ENCODE measurements around the gene IGF2R. TPM values are rescaled to one million over a fixed set of nuclear protein-coding genes. Genes with fewer than 3 reads are reported as not detected.

The IGF2R gene
- total and polyA plus RNA-seq, 2 of the 13 experiments (the other 11 are each of a cell fraction or from before 2014, with no cell fraction given): 38.3 to 70.0 TPM

GRCh38 chr6:159981071-159981402 lies 12.2 kb downstream of the IGF2R start (continued):
- no peak for TF ChIP-seq ZFP41 (CRISPR knock-in tag; IDR thresholded peaks at IDR 0.05; ENCODE audit: borderline replicate concordance)
- no peak for TF ChIP-seq KMT2B (CRISPR knock-in tag; IDR thresholded peaks at IDR 0.05)
- TF ChIP-seq HNRNPH1 (optimal IDR thresholded peaks at IDR 0.05; ENCODE audit: low read depth, low read length): no peak
- no peak for TF ChIP-seq ZNF574 (CRISPR knock-in tag; IDR thresholded peaks at IDR 0.05)

GRCh38 chr6:159981403-159982245 lies 12.7 kb downstream of the IGF2R start:
- BruUV-seq (replicated peaks): no TSS peak
- Histone ChIP-seq H3K4me1 (ENCODE audit: insufficient read depth, low read length) (peaks cover 88% of the 10 kb centered on the region), H3K9me3 (ENCODE audit: low read length) (no peaks in the 10 kb centered on the region), H4K20me1 (ENCODE audit: insufficient read depth, low read length) (peaks cover 82% of the 10 kb centered on the region), H3K79me2 (ENCODE audit: insufficient read depth, low read length) (peaks cover 97% of the 10 kb centered on the region), H3K36me3 (replicated peaks in 1 of 2; ENCODE audit: control insufficient read depth in 1 of 2, insufficient read depth in 2 of 2, low read length in 2 of 2) (no peaks in the 10 kb centered on the region), H3K4me2 (ENCODE audit: low read depth, low read length) (peak overlapping the region; percentile 26; the same call in 1 of the 2 replicates), H3K27me3 (ENCODE audit: control insufficient read depth in 1 of 2, insufficient read depth in 2 of 2, low read length in 2 of 2) (no peaks in the 10 kb centered on the region), H3K4me3 (replicated peaks in 1 of 3; ENCODE audit: insufficient read depth in 1 of 3, low read depth in 2 of 3, low read length in 3 of 3) (peak overlapping the region in 1 of 3 experiments; percentile 11; a peak in 1 of 6 replicates), H3K9ac (ENCODE audit: insufficient read depth, low read depth, low read length) (peak overlapping the region; percentile 30; the same call in 1 of the 2 replicates), H3K27ac (ENCODE audit: extremely low read length, insufficient read depth, low read length) (peak overlapping the region; percentile 12), H2AFZ (ENCODE audit: low read length) (no peak overlapping the region)
- ChIA-PET CTCF (ENCODE audit: low intra/inter-chr PET ratio, low total read pairs) (no interaction called here), POLR2A (interaction anchor here (1.8 to 2.3 kb wide), 2 partner anchors 12 to 13 kb away, joined by 6 to 8 read pairs; partner anchors contain the start of gene IGF2R)
- 0 out of 2 replicates have a peak, but pooled peaks have one; percentile 22 for TF ChIP-seq REPIN1 (CRISPR knock-in tag; IDR thresholded peaks at IDR 0.05; ENCODE audit: borderline replicate concordance, low read depth)
- 0 out of 2 replicates have a peak, but pooled peaks have one; percentile 30 for TF ChIP-seq BORCS8-MEF2B (CRISPR knock-in tag; IDR thresholded peaks at IDR 0.05)
- peak; percentile 21 for TF ChIP-seq ASH2L (IDR thresholded peaks at IDR 0.05; ENCODE audit: insufficient read length, low read depth, low read length)
- no peak for TF ChIP-seq ZNF34 (CRISPR knock-in tag; IDR thresholded peaks at IDR 0.05; ENCODE audit: borderline replicate concordance)
- 0 out of 2 replicates have a peak, but pooled peaks have one; percentile 24 for TF ChIP-seq ZNF501 (CRISPR knock-in tag; IDR thresholded peaks at IDR 0.05)
- TF ChIP-seq BATF2 (CRISPR knock-in tag; IDR thresholded peaks at IDR 0.05): no peak
- TF ChIP-seq ZBTB8A (CRISPR knock-in tag; IDR thresholded peaks at IDR 0.05; ENCODE audit: borderline replicate concordance, low read depth): no peak
- TF ChIP-seq CBX5 (CRISPR knock-in tag; IDR thresholded peaks at IDR 0.05; ENCODE audit: borderline replicate concordance): no peak
- TF ChIP-seq SP4 (CRISPR knock-in tag; IDR thresholded peaks at IDR 0.05): peak; percentile 41; the same call in 1 of the 2 replicates
- TF ChIP-seq AGO1 (IDR thresholded peaks at IDR 0.05; ENCODE audit: low read depth, low read length, poor library complexity, severe bottlenecking): no peak
- TF ChIP-seq SIX4 (CRISPR knock-in tag; IDR thresholded peaks at IDR 0.05): no peak
- peak; percentile 20; the same call in 1 of the 2 replicates for TF ChIP-seq TARDBP (CRISPR knock-in tag; IDR thresholded peaks at IDR 0.05)
- TF ChIP-seq ZBTB38 (CRISPR knock-in tag; IDR thresholded peaks at IDR 0.05): 0 out of 2 replicates have a peak, but pooled peaks have one; percentile 2
- DNase-seq (ENCODE audit: low spot score) (no peak), FAIRE-seq (no peak), ATAC-seq (peak; percentile 9)
- in situ Hi-C loops (cut with HindIII; ENCODE audit: extremely low pct_ligation_motif_present, low pct_unique_long_range_greater_than_20kb) (no loop called here), intact Hi-C loops (cut with micrococcal nuclease; ENCODE audit: unreplicated experiment) (loop anchor here (5.0 kb wide), 1 partner anchor 61 kb away; no protein-coding TSS in a partner anchor)
- 65% methylated on average over 16 of the region's 16 CpGs for WGBS (ENCODE audit: low lambda C conversion rate)

Data from HepG2 (cell line).